HG03108 (cell line): ENCODE data around the gene PEAK1.

ENCODE experiments used
- ATAC-seq: cut with Tn5 transposase; IDR thresholded peaks from one replicate; pipeline ENCODE4 v1.9.1; 2021; ENCODE audit warnings: moderate library complexity; ENCODE audit not compliant: unreplicated experiment

The PEAK1 gene

DNA sequence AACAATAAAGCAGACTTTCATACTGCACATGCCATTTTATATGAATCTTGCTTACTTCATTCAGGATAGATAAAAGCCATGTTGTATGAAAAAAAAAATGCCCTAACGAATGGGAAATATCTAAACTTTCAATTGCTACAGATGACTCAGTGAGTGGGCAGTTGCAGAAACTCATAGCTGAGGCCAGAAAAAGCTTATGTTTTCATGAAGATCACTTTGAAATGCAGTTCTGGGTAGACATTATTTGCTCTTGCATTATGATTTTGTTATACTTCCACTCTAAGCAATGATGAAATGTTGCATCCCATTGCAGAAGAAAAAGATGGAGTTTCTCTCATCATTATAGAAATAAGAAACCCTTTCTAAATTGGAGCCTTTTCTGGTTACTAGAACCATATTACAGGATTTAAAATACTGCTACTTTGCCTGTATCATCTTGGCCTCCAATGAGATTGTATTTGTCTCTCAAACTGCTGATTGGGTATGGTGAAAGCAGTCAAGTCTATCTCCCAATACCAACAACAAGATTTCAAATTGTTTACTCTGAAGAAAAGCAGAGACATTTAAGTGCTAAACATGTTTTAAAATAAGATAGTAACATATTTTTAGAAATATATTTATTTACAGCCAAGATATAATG, 17.0 kb downstream of the PEAK1 start:
- no peak for ATAC-seq

DNA sequence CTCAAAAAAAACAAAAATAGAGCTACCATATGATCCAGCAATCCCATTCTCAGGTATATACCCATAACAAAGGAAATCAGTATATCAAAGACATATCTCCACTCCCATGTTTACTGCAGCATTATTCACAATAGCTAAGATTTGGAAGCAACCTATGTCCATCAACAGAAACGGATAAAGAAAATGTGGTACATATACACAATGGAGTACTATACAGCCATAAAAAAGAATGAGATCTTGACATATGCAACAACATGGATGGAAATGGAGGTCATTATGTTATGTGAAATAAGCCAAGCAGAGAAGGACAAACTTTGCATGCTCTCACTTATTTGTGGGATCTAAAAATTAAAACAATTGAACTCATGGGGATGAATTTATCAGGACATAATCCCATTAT, 19.6 kb downstream of the PEAK1 start:
- no peak for ATAC-seq

DNA sequence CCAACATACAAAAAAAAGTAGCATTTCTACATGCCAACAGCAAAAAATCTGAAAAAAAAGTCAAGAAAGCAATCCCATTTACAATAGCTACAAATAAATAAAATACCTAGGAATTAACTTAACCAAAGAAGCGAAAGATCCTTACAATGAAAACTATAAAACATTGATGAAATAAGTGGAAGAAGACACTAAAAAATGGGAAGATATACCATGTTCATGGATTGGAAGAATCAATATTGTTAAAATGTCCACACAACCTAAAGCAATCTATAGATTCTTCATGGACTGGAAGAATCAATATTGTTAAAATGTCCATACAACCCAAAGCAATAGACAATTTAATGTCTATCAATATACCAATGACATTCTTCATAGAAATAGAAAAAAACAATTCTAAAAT, 21.0 kb downstream of the PEAK1 start:
- ATAC-seq = no peak

DNA sequence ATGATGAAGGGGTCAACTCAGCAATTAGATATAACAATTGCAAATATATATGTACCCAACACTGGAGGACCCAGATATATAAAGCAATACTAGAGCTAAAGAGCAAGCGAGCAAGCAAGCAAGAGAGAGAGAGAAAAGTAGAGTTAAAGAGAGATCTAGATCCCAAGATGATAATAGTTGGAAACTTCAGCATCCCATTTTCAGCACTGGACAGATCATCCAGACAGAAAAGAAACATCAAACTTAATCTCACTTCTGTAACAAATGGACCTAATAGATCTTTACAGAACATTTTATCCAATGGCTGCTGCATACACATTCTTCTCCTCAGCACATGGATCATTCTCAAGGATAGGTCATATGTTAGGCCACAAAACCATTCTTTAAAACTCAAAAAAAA, 23.2 kb downstream of the PEAK1 start:
- ATAC-seq = no peak

DNA sequence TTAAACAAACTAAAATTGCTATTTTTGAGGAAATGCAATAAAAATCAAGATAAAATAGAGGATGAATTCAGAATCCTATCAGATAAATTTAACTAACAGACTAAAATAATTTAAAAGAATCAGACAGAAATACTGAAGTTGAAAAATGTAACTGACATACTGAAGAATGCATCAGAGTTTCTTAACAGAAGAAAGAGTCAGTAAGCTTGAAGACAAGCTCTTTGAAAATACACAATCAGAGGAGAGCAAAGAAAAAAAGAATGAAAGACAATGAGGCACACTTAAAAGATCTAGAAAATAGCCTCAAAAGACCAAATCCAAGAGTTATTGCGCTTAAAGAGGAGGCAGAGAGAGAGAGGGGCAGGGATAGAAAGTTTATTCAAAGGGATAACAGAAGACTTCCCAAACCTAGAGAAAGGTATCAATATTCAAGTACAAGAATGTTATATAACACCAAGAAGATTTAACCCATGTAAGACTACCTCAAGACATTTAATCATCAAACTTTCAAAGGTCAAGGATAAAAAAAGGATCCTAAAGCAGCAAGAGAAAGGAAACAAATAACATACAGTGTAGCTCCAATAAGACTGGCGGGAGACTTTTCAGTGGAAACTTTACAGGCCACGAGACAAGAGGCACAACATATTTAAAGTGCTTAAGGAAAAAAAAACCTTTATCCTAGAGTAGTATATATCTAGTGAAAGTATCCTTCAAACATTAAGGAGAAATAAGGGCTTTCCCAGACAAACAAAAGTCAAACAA, 24.7 kb downstream of the PEAK1 start:
- ATAC-seq = no peak

DNA sequence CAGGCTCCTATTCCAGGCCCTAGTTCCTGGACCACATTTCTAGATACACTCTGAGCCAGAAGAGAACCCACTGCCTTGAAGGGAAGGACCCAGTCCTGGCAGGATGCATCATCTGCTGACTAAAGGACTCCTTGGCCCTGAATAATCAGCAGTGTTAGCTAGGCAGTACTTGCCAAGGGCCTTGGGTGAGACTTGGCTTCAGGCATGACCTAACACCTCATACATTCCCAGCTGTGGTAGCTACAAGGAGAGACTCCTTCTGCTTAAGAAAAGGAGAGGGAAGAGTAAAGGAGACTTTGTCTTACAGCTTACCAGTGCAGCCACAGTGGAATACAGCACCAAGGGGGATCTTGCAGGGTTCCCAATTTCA, 26.4 kb downstream of the PEAK1 start:
- no peak for ATAC-seq

DNA sequence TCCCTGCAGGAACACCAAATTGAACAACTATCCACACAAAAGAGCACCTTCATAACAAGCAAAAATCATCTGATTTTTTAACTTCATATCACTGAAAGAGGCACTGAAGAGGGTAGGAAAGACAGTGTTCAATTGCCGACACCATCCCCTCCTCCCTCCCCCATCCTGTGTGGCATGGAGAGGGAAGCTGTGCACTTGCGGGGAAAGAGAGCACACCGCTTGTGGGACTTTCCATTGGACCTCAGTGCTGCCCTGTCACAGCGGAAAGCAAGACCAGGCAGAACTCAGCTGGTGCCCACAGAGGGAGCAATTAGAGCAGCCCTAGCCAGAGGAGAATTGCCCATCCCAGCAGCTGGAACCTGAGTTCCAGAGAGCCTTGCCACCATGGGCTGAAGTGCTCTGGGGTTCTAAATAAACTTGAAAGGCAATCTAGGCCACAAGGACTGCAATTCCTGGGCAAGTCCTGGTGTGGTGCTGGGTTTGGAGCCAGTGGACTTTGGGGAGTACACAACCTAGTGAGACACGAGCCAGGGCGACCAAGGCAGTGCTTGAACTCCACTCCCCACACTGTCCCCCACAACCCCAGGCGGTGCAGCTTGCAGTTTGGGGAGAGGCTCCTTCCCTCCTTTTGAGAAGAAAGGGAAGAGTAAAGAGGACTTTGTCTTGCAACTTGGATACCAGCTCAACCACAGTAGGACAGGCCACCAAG, 27.0 kb downstream of the PEAK1 start:
- no peak for ATAC-seq

DNA sequence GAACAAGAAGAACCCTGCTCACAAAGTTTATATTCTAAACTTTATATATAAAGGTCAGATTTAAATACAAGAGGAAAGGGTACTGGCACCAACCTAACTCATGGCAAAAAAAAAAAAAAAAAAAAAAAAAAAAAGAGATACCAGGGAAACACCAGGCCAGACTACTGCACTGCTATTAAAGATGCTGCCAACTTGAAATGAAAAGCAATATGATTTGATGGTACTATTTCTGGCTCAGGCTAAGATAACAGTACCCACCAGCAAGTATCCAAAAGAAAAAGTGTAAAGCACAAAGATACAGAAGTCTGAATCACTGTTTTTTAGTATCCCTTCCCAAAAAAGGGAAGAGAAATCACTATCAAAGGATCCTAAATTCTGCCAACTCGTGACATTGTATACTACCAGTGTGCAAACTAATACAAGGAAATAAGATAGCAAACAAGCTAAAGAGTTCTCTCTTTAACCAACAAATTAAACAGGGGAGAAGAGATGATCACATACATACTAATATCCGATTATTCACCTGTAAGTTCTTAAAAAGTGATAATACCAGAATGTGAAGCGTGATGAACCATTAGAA, 28.4 kb downstream of the PEAK1 start:
- ATAC-seq = no peak

DNA sequence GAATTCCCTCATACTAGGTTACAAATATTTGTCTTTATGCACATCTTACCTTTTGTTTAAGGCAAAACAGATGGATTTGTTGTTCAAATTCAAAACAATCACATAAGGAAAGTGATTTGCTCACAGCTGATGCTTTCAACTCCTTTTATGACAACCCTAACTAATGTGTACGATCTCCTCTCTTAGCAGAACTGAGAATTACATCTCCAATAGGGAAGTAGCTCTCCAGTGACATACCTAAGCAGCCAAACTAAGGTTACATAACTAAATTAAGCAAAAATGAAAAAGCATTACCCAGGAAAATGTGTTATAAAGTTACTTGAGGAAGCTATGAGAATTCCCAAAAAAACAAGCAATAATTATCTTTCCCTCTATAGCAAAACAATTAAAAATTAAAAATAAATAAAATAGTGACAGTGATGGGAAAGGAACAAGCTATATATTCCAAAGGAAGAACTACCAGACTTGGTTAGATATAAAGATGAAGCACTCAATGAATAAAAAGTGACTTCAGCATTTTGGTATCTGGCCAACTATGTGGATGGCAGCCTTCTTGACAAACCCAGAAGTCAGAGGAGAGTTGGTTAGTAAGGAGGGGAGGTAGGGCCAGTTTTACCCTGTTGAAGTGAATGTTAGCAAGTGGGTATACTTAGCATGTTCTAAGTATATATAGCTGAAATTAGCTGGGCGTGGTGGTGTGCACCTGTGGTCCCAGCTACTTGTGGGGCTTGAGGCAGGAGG, 32.4 kb downstream of the PEAK1 start:
- no peak for ATAC-seq

DNA sequence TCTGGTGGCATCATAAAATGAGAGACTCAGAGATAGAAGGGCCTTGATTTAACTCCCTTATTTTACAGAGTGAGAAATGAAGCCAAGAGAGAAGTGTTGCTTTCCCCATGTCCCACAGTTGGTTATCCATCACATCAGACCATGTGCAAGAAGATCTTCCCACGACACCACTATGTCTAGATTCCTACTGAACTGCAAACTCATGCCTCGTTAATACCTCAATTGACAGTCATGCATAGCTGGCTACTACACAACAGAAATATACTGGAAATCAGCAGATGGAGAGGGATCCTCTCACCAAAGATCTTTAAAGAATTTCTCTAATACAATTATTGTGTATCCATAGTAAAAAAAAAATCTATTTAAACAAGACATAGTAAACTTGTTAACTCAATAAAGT, 33.3 kb downstream of the PEAK1 start:
- ATAC-seq = no peak

DNA sequence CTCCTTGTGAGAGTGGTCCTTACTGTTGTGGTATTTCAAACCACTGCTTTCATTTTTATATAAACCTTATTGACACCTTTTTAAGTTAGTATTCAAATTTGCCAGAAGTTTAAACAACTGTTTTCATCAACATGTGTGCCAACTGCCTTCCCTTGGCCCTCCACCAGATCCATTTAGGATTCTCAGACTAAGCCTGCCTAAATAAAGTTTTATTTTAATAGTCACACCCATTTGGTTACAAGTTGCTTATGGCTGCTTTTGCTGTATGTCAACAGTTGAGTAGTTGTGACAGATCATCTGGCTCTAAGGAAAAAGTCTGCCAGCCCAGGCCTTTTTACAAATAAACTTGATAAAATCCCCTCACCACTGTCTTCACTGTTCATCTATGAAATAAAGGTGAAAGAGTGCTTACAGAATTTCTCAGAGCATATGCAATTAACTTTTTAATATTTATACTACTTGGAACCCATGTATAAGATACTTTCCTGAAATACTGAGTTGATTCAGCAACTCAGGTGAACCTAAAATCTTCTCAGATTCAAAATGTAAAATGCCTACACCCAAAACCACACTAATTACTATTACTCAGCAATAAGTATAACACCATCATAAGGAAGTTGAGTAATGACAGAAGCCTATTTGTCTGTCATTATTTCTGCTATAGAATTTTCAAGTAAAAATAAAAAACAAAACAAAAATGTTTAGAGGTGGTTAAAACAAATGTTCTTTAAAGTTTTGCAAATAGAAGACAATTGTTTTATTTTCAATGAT, 35.1 kb downstream of the PEAK1 start:
- no peak for ATAC-seq

DNA sequence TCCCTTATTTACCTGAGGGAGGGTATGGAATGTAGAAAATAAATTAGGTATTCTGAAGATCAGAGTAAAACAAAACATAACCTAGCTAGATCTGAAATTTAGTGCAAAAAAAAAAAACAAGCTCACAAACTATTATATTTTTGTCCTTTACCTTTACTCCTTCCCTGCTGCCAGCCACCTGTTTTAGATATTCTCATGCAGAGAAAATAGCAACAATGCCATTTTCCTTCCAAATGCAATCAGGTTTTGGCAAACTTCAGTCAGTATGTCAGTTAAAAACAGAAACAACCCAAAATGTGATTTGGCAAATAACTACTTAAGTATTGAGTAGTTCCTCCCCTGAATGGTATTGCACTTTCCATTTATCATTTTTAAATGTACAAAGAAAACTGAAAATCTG, 35.8 kb downstream of the PEAK1 start:
- ATAC-seq = no peak

DNA sequence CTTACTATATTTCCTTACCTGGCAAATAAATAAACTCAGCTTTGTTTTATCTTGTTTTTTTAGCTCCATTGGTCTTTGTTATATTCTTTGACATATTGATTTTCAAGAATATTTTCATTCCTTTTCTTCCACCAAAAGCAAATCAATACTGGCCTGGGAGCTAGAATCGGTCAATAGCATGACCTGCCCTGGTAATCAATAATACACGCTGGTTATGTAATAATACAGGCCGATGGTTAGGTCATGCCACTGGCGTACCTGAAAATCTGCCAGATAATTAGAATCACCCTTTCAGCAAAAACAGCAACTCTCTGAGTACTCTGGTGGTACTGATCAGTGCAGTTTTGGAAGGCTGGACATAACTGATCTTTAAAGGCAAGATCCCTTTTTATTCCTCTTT, 39.9 kb downstream of the PEAK1 start:
- ATAC-seq = no peak

DNA sequence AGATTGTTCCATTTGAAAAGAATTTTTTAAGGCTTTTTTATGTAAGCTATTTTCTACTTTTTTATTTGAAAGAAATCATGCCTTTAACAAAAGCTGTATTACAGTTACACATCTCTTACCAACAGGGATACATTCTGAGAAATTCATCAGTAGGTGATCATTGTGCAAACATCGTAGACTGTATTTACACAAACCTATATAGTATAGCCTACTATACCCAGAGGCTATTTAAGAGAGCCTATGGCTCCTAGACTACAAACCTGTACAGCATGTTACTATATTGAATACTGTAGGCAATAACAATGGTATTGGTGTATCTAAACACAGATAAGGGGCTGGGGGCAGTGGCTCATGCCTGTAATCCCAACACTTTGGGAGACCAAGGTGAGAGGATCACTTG, 43.1 kb downstream of the PEAK1 start:
- no peak for ATAC-seq

DNA sequence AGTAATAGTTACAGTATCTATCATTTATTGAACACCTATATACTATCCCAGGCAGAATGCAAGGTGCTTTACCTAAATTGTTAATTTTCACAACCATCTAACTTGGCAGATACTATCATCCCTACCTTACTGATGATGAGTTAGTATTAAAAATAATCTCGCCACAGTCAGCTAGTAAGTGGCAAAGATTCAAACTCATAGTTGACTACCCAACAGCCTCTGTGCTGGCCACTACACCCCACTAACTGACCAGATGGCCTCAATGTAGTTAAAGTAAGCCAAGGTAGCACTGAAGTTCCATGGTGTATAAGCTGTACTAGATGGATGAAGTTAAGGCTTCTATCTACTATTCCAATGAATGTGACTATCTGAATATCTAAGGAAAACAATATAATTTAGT, 44.8 kb downstream of the PEAK1 start:
- ATAC-seq = no peak

DNA sequence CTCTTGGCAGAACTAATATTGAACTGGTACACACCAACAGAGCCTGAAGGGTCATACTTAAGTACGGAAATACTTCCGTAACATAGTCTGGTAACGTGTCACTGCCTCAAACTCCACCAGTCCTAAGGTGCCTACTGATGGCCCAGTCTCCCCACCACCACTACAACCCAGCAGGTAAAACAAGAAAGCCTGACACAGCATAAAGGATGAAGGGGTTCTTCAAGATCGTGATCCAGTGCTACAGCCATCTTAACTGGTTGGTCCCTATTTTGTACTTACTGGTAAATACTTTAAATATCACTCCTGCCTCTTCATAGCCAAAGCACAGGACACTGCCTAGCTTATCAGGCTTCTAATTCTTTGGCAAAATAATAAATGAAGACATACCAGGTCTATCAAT, 46.5 kb downstream of the PEAK1 start:
- ATAC-seq = no peak

DNA sequence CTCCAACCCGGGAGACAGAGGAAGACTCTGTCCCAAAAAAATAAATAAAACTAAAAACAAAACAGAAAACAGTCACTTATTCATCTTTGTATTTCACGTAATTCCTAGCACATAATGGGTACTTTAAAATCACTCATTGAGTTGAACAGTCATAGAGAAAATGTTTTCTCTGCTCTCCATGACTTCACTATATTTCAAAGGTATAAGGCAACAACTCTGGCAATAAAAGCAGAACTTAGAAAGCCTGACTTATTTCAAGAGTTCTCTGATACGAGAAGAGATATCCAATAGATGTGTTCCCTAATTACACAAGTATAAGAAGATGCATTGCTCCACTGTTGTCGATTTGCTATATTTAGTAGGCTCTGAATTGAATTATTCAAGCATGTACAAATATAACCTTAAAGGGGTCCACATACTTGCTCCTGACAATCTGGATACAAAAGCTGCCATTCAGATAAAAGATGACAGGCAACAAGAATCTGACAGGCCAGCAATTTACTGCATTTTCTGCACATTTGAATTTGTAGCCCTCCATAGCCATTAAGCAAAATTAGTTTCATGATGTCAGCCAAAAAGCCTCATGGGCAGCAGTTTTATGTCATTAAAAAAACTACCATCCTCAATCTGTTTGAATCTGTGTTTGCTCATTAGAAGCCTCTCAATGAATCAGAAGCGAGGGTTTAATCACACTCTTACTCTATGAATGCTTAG, 47.9 kb downstream of the PEAK1 start:
- ATAC-seq = no peak

DNA sequence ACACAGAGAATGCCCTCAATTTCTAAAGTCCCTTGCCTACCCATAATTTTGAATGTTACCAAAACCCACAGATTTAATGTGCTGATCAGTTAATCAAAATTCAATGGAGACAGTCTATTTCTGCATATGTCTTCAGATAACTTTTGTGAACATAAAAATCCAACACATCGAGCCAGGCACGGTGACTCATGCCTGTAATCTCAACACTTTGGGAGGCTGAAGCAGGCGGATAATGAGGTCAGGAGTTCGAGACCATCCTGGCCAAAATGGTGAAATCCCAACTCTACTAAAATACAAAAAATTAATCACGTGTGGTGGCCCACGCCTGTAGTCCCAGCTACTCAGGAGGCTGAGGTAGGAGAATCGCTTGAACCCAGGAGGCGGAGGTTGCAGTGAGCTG, 49.3 kb downstream of the PEAK1 start:
- no peak for ATAC-seq

DNA sequence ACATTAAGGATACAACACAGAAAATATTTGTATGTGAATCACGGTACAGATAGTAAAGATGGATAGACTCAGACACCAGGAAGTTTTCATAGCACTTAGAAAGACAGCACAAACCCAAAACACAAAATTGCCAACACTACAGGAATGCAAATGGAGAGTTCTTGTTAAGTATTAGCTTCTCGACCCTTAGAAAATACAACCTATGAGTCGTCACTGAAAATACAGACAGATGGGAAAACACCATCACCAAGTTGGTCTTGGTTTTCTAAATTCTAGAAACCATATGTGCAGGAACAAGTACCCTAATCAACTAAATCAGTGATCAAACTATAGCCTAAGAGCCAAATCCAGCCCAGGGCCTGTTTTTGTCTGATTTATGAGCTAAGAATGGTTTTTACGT, 50.7 kb downstream of the PEAK1 start:
- ATAC-seq = no peak

DNA sequence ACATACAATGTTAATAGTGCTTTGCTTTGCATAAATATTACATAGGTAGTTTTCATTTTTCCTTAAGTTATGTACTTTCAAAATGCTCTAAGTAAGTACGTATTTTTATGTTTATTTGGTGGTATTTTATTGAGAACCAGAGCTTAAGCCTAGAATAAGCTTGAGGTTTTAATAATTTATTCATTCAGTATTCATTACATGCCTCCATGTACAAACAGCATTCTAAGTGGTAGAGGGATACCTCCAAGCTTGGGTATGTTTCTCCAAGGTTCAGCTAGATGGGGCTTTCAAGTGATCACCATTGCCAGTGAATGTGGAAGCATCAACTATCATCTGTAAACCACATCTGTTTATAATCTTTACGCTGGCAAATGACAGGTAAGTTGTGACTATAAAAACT, 52.3 kb downstream of the PEAK1 start:
- ATAC-seq = no peak
